DOHH2 (cell line): ENCODE results near the gene SESTD1.
"Not testable (repeated sequence)": the region's sequence is repeated elsewhere in the genome, so short reads cannot be mapped to it uniquely, and the experiment has no call there.

Experiments used
- H3F3A ChIP-seq: fragments of 200-600 bp; sonication (generic), shearing (Covaris generic); 2 replicates; pipeline ENCODE4 v1.6.0; 2016; ENCODE audit warnings: antibody characterized with exemption, mild to moderate bottlenecking; ENCODE audit not compliant: control insufficient read depth, insufficient read depth
- H3K27ac ChIP-seq: fragments of 200-600 bp; sonication (generic); 2 replicates; pipeline ENCODE4 v1.5.1; 2014; ENCODE audit warnings: low read depth, mild to moderate bottlenecking, low read length, moderate library complexity
- H3K27me3 ChIP-seq: fragments of 200-600 bp; sonication (generic); 2 replicates; pipeline ENCODE4 v1.6.1; 2014; ENCODE audit warnings: mild to moderate bottlenecking, low read length, mixed read lengths; ENCODE audit not compliant: control insufficient read depth
- H3K36me3 ChIP-seq: fragments of 200-600 bp; sonication (generic); 2 replicates; pipeline ENCODE4 v1.6.1; 2014; ENCODE audit warnings: mild to moderate bottlenecking, low read length, moderate library complexity, mixed read lengths; ENCODE audit not compliant: control insufficient read depth
- H3K4me1 ChIP-seq: fragments of 200-600 bp; sonication (generic); 2 replicates; pipeline ENCODE4 v1.6.1; 2014; ENCODE audit warnings: mild to moderate bottlenecking, low read length, mixed read lengths; ENCODE audit not compliant: control insufficient read depth
- H3K4me2 ChIP-seq: fragments of 200-600 bp; sonication (generic); 2 replicates; pipeline ENCODE4 v1.6.0; 2014; ENCODE audit warnings: mild to moderate bottlenecking, low read length, moderate library complexity
- H3K4me3 ChIP-seq: fragments of 200-600 bp; sonication (generic); 2 replicates; pipeline ENCODE4 v1.5.1; 2014; ENCODE audit warnings: mild to moderate bottlenecking, low read length, mixed read lengths
- H3K79me2 ChIP-seq: fragments of 200-600 bp; sonication (generic); 2 replicates; pipeline ENCODE4 v1.6.1; 2014; ENCODE audit warnings: mild to moderate bottlenecking, low read length, mixed read lengths; ENCODE audit not compliant: control insufficient read depth
- H3K9me2 ChIP-seq: fragments of 200-600 bp; sonication (generic); replicated peaks from 2 replicates; pipeline ENCODE4 v1.6.1; 2014; ENCODE audit warnings: mild to moderate bottlenecking, low read length, mixed read lengths; ENCODE audit not compliant: control insufficient read depth
- H3K9me3 ChIP-seq: fragments of 200-600 bp; sonication (generic); 2 replicates; pipeline ENCODE4 v1.6.1; 2014; ENCODE audit warnings: antibody characterized with exemption, low read length, mixed read lengths; ENCODE audit not compliant: control insufficient read depth, insufficient read depth
- H4K20me1 ChIP-seq: fragments of 200-600 bp; sonication (generic); 2 replicates; pipeline ENCODE4 v1.6.0; 2014; ENCODE audit warnings: low read depth, mild to moderate bottlenecking, antibody characterized with exemption, low read length, moderate library complexity; ENCODE audit not compliant: control insufficient read depth, insufficient read depth
- EZH2phosphoT487 ChIP-seq: fragments of 200-600 bp; sonication (generic); IDR thresholded peaks from 2 replicates; pipeline ENCODE4 v1.6.1; 2017; ENCODE audit warnings: borderline replicate concordance, mild to moderate bottlenecking, antibody characterized with exemption, low read length, moderate library complexity, mixed read lengths
- TF ChIP-seq, protein P1 (sequence below): fragments of 200-600 bp; sonication (generic); IDR thresholded peaks from one replicate; pipeline ENCODE4 v1.5.1; 2014; ENCODE audit warnings: antibody characterized with exemption, mild to moderate bottlenecking, low read depth, low read length; ENCODE audit not compliant: poor library complexity, severe bottlenecking

SESTD1 gene

DNA sequence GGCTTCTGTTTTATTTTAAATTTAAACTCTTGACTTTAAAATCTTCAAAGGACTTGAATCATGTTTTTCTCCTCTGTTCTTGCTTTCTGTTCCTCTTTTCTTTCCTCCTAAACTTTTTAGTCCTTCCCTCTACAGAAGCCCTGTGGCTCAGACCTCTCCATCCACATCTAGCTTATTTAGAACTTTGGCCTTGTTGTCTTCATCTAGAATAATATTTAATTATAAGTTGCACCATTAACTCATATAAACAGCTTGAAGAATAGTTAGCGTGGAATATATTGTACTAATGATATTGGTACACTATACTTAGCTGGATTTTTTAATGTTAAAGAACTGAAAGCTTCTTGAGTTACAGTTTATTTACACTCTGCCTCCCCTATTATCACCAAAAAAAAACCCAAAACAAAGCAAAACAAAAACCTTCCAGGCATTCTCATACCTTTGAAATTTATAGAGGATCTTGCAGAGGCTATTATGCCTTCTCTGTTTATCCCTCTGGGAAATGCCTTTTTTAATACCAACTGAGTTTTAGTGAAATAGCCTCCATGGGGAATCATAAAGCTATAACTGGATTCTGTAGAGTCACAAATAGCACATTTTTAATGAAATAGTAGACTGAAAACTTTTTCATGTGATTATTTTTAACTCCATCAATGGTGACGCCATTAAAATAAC is 205.5 kb downstream of the SESTD1 start:
- no peaks in the 10 kb centered on the region for H3K9me3 ChIP-seq
- H3K9me2 ChIP-seq, result no peaks in the 10 kb centered on the region
- TF ChIP-seq EZH2phosphoT487, result no peak
- TF ChIP-seq, protein P1, sequence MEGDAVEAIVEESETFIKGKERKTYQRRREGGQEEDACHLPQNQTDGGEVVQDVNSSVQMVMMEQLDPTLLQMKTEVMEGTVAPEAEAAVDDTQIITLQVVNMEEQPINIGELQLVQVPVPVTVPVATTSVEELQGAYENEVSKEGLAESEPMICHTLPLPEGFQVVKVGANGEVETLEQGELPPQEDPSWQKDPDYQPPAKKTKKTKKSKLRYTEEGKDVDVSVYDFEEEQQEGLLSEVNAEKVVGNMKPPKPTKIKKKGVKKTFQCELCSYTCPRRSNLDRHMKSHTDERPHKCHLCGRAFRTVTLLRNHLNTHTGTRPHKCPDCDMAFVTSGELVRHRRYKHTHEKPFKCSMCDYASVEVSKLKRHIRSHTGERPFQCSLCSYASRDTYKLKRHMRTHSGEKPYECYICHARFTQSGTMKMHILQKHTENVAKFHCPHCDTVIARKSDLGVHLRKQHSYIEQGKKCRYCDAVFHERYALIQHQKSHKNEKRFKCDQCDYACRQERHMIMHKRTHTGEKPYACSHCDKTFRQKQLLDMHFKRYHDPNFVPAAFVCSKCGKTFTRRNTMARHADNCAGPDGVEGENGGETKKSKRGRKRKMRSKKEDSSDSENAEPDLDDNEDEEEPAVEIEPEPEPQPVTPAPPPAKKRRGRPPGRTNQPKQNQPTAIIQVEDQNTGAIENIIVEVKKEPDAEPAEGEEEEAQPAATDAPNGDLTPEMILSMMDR, result no peak
- peaks cover 29% of the 10 kb centered on the region for H3K4me1 ChIP-seq
- H3K27me3 ChIP-seq, result no peaks in the 10 kb centered on the region
- no peaks in the 10 kb centered on the region for H3K79me2 ChIP-seq
- H4K20me1 ChIP-seq, result no peaks in the 10 kb centered on the region
- H3K4me3 ChIP-seq, result peak overlapping the region; percentile 58
- no peaks in the 10 kb centered on the region for H3K36me3 ChIP-seq
- peak overlapping the region; percentile 88 for H3K27ac ChIP-seq
- H3F3A ChIP-seq, result peaks cover 6% of the 10 kb centered on the region; the same call in 1 of the 2 replicates
- peak overlapping the region; percentile 70 for H3K4me2 ChIP-seq

DNA sequence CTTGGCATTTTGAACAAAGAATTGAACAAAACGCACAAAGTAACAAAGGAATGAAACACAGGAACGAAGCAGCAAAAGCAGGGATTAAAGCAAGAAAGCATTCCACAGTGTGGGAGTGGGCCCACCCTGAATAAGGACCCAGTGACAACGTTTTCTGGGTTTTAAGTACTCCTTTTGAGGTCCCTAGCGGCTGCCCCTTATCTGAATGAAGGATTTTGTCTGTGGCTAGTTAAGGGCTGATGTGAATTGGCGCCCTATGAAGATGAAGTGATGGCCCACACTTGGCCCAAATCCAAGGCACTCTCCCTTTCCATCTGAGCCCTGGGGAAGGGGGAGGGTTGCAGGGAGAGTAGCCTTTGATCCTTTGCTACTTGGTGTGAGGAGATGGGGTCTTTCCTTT is 206.9 kb downstream of the SESTD1 start:
- peaks cover 6% of the 10 kb centered on the region; the same call in 1 of the 2 replicates for H3F3A ChIP-seq
- H3K36me3 ChIP-seq, result no peaks in the 10 kb centered on the region
- no peaks in the 10 kb centered on the region for H3K27me3 ChIP-seq
- peak overlapping the region; percentile 70 for H3K4me2 ChIP-seq
- H3K79me2 ChIP-seq, result no peaks in the 10 kb centered on the region
- no peaks in the 10 kb centered on the region for H4K20me1 ChIP-seq
- H3K4me1 ChIP-seq, result peaks cover 29% of the 10 kb centered on the region
- H3K27ac ChIP-seq, result peak overlapping the region; percentile 88
- TF ChIP-seq, protein P1, result no peak
- no peak for TF ChIP-seq EZH2phosphoT487
- H3K4me3 ChIP-seq, result peak overlapping the region; percentile 58; the same call in 1 of the 2 replicates
- H3K9me3 ChIP-seq, result no peaks in the 10 kb centered on the region
- no peaks in the 10 kb centered on the region for H3K9me2 ChIP-seq

DNA sequence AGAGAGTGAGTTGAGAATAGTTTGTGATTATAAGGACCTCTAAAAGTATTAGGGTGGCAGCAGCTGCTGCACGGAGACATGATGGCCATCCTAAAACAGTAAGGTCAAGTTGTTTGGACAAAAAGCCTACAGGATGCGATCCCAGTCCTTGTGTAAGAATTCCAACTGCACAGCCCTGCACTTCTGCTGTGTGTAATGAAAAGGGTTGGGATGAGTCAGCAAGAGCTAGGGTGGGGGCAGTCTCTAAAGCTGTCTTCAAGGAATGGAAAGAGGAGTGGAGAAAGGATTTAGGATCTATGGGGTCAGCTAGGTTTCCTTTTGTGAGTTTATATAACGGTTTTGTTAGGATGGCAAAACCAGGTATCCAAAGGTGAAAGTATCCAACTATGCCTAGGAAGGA is 211.1 kb downstream of the SESTD1 start:
- H3K4me1 ChIP-seq, result peaks cover 42% of the 10 kb centered on the region
- not testable (repeated sequence) for H3K27me3 ChIP-seq

More for the DNA sequence above, 211.1 kb downstream of the SESTD1 start:
- not testable (repeated sequence) for H3K9me3 ChIP-seq, H4K20me1 ChIP-seq, H3K27ac ChIP-seq, H3K9me2 ChIP-seq, H3K36me3 ChIP-seq, H3F3A ChIP-seq, H3K4me3 ChIP-seq, H3K4me2 ChIP-seq, H3K79me2 ChIP-seq
